D721Med (cell line): ENCODE results near the gene ZFP37.

Source experiments
- DNase-seq: peaks from one replicate; pipeline ENCODE4 v3.0.0; 2011; ENCODE audit warnings: low spot score; ENCODE audit not compliant: insufficient read length
- FAIRE-seq: peaks from 2 replicates; lab custom pipeline; 2011; peaks lifted over from hg19 to GRCh38; lab: Jason Lieb, UNC
- TF ChIP-seq, protein P1 (sequence below): IDR thresholded peaks from 2 replicates; pipeline ENCODE4 v1.5.1; 2012; ENCODE audit warnings: mild to moderate bottlenecking, control low read depth; ENCODE audit not compliant: insufficient read depth; ENCODE audit errors: missing control alignments

Gene ZFP37

DNA sequence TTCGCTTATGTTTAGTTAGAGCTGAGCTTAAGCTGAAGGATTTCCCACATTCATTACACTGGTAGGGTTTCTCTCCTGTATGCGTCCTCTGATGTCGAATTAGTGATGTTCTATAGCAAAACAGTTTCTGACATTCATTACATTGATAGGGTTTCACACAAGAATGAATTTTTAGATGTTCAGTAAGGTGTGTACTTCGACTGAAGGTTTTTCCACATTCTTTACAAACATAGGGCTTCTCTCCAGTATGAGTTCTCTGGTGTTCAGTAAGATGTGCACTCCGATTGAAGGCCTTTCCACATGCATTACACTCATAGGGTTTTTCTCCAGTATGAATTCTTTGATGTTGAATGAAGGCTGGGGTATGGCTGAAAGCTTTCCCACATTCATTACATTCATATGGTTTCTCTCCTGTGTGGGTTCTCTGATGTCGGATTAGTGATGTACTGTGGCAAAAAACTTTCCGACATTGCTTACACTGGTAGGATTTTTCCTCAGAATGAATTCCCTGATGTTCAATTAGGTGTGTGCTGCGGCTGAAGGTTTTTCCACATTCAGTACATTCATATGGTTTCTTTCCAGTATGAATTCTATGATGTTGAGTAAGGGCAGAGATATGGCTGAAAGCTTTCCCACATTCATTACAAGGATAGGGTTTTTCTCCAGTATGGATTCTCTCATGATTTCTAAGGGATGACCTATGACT, 59.1 kb downstream of the ZFP37 start:
- TF ChIP-seq, protein P1, sequence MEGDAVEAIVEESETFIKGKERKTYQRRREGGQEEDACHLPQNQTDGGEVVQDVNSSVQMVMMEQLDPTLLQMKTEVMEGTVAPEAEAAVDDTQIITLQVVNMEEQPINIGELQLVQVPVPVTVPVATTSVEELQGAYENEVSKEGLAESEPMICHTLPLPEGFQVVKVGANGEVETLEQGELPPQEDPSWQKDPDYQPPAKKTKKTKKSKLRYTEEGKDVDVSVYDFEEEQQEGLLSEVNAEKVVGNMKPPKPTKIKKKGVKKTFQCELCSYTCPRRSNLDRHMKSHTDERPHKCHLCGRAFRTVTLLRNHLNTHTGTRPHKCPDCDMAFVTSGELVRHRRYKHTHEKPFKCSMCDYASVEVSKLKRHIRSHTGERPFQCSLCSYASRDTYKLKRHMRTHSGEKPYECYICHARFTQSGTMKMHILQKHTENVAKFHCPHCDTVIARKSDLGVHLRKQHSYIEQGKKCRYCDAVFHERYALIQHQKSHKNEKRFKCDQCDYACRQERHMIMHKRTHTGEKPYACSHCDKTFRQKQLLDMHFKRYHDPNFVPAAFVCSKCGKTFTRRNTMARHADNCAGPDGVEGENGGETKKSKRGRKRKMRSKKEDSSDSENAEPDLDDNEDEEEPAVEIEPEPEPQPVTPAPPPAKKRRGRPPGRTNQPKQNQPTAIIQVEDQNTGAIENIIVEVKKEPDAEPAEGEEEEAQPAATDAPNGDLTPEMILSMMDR, result no peak
- no peak for DNase-seq
- FAIRE-seq, result no peak
